Measurements from ENCODE around the gene OR6X1. TPM values are rescaled to one million over a fixed set of nuclear protein-coding genes. Genes with fewer than 3 reads are reported as not detected.

The OR6X1 gene
- total RNA-seq, 1 donor, result not detected

DNA sequence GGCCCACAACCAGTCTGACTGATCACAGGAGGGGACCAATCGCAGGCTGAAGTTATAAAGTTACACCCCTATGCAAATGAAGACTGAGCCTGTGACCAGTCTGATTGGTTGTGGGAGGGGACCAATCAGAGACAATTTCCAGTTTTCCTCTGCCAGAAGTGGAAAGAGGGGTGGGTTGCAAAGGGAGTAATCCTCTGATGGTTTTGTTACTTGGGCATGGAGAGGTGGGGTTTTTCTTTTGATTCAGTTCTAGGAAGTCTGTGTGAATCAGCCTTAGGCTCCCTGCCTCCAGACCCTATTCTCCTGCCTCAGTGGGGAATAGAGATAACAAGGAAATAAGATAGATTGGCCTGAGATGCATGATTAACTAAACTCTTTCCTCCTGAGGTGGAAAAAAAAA, 41.9 kb upstream of the OR6X1 start:
- H3K9me3 ChIP-seq (ENCODE audit: low read depth, low read length), result no peaks in the 10 kb centered on the region
- H3K27me3 ChIP-seq (ENCODE audit: insufficient read depth, low read length), result no peaks in the 10 kb centered on the region
- H3K36me3 ChIP-seq (ENCODE audit: insufficient read depth, low read length), result no peaks in the 10 kb centered on the region
- no peaks in the 10 kb centered on the region for H3K79me2 ChIP-seq (ENCODE audit: insufficient read depth, low read length)
- H3K4me1 ChIP-seq (ENCODE audit: insufficient read depth, low read length), result no peaks in the 10 kb centered on the region
- H2AFZ ChIP-seq (ENCODE audit: low read length), result no peak overlapping the region
- H3K4me3 ChIP-seq (ENCODE audit: insufficient read depth, low read length), result no peak overlapping the region
- H3K27ac ChIP-seq (ENCODE audit: low read depth, low read length), result no peak overlapping the region
- no peak overlapping the region for H3K4me2 ChIP-seq (ENCODE audit: insufficient read depth, low read length)
- TF ChIP-seq, protein P1, sequence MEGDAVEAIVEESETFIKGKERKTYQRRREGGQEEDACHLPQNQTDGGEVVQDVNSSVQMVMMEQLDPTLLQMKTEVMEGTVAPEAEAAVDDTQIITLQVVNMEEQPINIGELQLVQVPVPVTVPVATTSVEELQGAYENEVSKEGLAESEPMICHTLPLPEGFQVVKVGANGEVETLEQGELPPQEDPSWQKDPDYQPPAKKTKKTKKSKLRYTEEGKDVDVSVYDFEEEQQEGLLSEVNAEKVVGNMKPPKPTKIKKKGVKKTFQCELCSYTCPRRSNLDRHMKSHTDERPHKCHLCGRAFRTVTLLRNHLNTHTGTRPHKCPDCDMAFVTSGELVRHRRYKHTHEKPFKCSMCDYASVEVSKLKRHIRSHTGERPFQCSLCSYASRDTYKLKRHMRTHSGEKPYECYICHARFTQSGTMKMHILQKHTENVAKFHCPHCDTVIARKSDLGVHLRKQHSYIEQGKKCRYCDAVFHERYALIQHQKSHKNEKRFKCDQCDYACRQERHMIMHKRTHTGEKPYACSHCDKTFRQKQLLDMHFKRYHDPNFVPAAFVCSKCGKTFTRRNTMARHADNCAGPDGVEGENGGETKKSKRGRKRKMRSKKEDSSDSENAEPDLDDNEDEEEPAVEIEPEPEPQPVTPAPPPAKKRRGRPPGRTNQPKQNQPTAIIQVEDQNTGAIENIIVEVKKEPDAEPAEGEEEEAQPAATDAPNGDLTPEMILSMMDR (IDR thresholded peaks at IDR 0.05; ENCODE audit: extremely low read depth, low read depth, low read length), result no peak
- H4K20me1 ChIP-seq (ENCODE audit: insufficient read depth, low read length), result no peaks in the 10 kb centered on the region
- DNase-seq (ENCODE audit: insufficient read length, low spot score, missing footprints), result no peak

DNA sequence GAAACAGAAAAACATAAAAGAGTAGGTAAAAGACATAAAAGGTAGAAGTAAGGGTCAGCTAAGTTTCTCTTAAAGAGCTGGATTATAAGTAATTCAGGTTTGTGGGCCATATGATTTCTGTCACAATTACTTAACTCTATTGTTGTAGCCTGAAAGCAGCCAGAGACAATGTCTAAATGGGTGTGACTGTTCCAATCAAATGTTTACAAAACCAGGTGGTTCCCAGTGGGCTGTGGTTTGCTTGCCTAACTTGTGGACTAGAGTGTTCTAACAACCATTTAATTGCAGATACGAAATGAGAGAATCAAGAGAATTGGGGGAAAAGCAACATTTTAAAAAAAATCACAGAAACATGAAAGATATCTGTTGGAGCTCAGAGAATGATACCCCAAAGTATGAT, 29.2 kb upstream of the OR6X1 start:
- H3K9me3 ChIP-seq (ENCODE audit: low read depth, low read length), result no peaks in the 10 kb centered on the region
- H2AFZ ChIP-seq (ENCODE audit: low read length), result no peak overlapping the region
- H3K27ac ChIP-seq (ENCODE audit: low read depth, low read length), result no peak overlapping the region
- H4K20me1 ChIP-seq (ENCODE audit: insufficient read depth, low read length), result no peaks in the 10 kb centered on the region
- H3K79me2 ChIP-seq (ENCODE audit: insufficient read depth, low read length), result no peaks in the 10 kb centered on the region
- H3K4me2 ChIP-seq (ENCODE audit: insufficient read depth, low read length), result no peak overlapping the region
- H3K4me3 ChIP-seq (ENCODE audit: insufficient read depth, low read length), result no peak overlapping the region
- DNase-seq (ENCODE audit: insufficient read length, low spot score, missing footprints), result no peak
- TF ChIP-seq, protein P1 (IDR thresholded peaks at IDR 0.05; ENCODE audit: extremely low read depth, low read depth, low read length), result no peak
- no peaks in the 10 kb centered on the region for H3K4me1 ChIP-seq (ENCODE audit: insufficient read depth, low read length)
- H3K27me3 ChIP-seq (ENCODE audit: insufficient read depth, low read length), result no peaks in the 10 kb centered on the region
- H3K36me3 ChIP-seq (ENCODE audit: insufficient read depth, low read length), result no peaks in the 10 kb centered on the region

DNA sequence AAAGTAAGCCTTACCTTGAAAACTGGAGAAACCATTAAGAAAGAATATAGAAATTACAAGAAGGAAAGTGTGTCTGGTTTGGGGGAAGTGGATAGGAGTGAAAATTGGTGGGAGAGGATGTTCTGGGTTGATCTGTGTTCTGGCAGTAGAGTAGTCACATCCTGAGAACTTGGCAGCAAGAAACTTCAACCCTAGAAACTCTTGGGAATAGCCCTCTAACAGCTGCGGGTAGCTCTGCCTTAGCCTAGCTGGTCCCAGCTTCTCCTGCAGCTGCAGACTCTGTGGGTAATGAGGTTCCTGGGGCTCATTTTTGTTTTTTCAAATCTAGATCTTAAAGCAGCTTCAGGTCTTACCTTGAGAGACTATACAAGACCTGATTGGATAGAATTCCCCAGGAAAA, 24.2 kb upstream of the OR6X1 start:
- no peak overlapping the region for H2AFZ ChIP-seq (ENCODE audit: low read length)
- no peaks in the 10 kb centered on the region for H3K4me1 ChIP-seq (ENCODE audit: insufficient read depth, low read length)
- no peak for DNase-seq (ENCODE audit: insufficient read length, low spot score, missing footprints)
- no peaks in the 10 kb centered on the region for H3K27me3 ChIP-seq (ENCODE audit: insufficient read depth, low read length)
- H3K36me3 ChIP-seq (ENCODE audit: insufficient read depth, low read length), result no peaks in the 10 kb centered on the region
- no peak overlapping the region for H3K4me2 ChIP-seq (ENCODE audit: insufficient read depth, low read length)
- H4K20me1 ChIP-seq (ENCODE audit: insufficient read depth, low read length), result no peaks in the 10 kb centered on the region
- H3K9me3 ChIP-seq (ENCODE audit: low read depth, low read length), result no peaks in the 10 kb centered on the region
- TF ChIP-seq, protein P1 (IDR thresholded peaks at IDR 0.05; ENCODE audit: extremely low read depth, low read depth, low read length), result no peak
- no peak overlapping the region for H3K27ac ChIP-seq (ENCODE audit: low read depth, low read length)
- no peak overlapping the region for H3K4me3 ChIP-seq (ENCODE audit: insufficient read depth, low read length)
- no peaks in the 10 kb centered on the region for H3K79me2 ChIP-seq (ENCODE audit: insufficient read depth, low read length)

DNA sequence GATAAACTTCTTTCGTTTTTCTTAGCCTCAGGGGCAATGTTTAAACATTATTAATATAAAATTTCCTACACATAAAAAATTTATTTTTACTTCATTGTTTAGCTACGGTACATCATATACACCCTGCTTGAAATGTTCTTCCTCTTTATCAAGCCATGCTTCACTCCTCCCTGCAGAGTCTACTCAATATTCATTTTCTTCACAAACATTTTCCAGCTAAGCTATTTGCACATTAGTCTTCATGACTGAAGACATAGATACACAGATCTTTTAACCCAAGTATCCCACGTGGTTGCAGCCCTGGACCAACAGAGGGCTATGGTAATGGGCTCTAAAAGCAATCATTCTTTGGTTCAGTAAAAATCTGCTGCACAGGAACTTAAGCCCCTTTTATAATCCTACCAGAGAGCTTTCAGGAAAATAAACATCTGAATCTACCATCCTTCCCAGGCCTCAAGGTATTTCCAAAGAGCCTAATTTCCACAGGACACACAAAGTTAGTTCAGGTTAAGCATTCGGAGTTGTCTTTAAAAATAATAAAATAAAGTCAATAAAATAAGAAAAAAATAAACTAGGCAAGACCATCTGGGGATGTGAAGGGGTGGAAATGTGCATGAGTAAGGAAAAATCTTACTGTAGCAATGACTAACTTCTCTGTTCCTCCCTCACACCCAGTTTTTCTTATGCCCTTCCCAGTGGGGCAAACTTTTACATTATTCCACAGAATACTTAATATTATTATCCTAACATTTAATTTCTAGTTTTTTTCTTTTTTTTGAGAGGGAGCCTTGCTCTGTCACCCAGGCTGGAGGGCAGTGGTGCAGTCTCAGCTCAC, 21.6 kb upstream of the OR6X1 start:
- H3K27me3 ChIP-seq (ENCODE audit: insufficient read depth, low read length), result no peaks in the 10 kb centered on the region
- no peaks in the 10 kb centered on the region for H3K9me3 ChIP-seq (ENCODE audit: low read depth, low read length)
- no peak for DNase-seq (ENCODE audit: insufficient read length, low spot score, missing footprints)

More for the DNA sequence above, 21.6 kb upstream of the OR6X1 start:
- Histone ChIP-seq H3K4me1 (ENCODE audit: insufficient read depth, low read length) (no peaks in the 10 kb centered on the region), H3K79me2 (ENCODE audit: insufficient read depth, low read length) (no peaks in the 10 kb centered on the region), H3K4me3 (ENCODE audit: insufficient read depth, low read length) (no peak overlapping the region), H2AFZ (ENCODE audit: low read length) (no peak overlapping the region), H3K27ac (ENCODE audit: low read depth, low read length) (no peak overlapping the region), H4K20me1 (ENCODE audit: insufficient read depth, low read length) (no peaks in the 10 kb centered on the region), H3K4me2 (ENCODE audit: insufficient read depth, low read length) (no peak overlapping the region), H3K36me3 (ENCODE audit: insufficient read depth, low read length) (no peaks in the 10 kb centered on the region)
- TF ChIP-seq, protein P1 (IDR thresholded peaks at IDR 0.05; ENCODE audit: extremely low read depth, low read depth, low read length), result no peak
